ENCODE results near the gene LDLRAD3. TPM values are rescaled to one million over a fixed set of nuclear protein-coding genes. Genes with fewer than 3 reads are reported as not detected.

Gene LDLRAD3
- total RNA-seq, 1 donor: 10.5 TPM

- no peaks in the 10 kb centered on the region for H3K4me1 ChIP-seq (ENCODE audit: insufficient read depth, low read length)
- H4K20me1 ChIP-seq (ENCODE audit: insufficient read depth, low read length): no peaks in the 10 kb centered on the region
- no peak for DNase-seq (ENCODE audit: insufficient read length, low spot score, missing footprints)
- H3K4me2 ChIP-seq (ENCODE audit: insufficient read depth, low read length): no peak overlapping the region
- no peak overlapping the region for H3K27ac ChIP-seq (ENCODE audit: low read depth, low read length)
- no peak overlapping the region for H2AFZ ChIP-seq (ENCODE audit: low read length)
- H3K4me3 ChIP-seq (ENCODE audit: insufficient read depth, low read length): no peak overlapping the region
- H3K9me3 ChIP-seq (ENCODE audit: low read depth, low read length): no peaks in the 10 kb centered on the region
- H3K36me3 ChIP-seq (ENCODE audit: insufficient read depth, low read length): no peaks in the 10 kb centered on the region
- no peaks in the 10 kb centered on the region for H3K79me2 ChIP-seq (ENCODE audit: insufficient read depth, low read length)
- TF ChIP-seq, protein P1, sequence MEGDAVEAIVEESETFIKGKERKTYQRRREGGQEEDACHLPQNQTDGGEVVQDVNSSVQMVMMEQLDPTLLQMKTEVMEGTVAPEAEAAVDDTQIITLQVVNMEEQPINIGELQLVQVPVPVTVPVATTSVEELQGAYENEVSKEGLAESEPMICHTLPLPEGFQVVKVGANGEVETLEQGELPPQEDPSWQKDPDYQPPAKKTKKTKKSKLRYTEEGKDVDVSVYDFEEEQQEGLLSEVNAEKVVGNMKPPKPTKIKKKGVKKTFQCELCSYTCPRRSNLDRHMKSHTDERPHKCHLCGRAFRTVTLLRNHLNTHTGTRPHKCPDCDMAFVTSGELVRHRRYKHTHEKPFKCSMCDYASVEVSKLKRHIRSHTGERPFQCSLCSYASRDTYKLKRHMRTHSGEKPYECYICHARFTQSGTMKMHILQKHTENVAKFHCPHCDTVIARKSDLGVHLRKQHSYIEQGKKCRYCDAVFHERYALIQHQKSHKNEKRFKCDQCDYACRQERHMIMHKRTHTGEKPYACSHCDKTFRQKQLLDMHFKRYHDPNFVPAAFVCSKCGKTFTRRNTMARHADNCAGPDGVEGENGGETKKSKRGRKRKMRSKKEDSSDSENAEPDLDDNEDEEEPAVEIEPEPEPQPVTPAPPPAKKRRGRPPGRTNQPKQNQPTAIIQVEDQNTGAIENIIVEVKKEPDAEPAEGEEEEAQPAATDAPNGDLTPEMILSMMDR (IDR thresholded peaks at IDR 0.05; ENCODE audit: extremely low read depth, low read depth, low read length): no peak
- no peaks in the 10 kb centered on the region for H3K27me3 ChIP-seq (ENCODE audit: insufficient read depth, low read length)
Measured at GRCh38 chr11:36047344-36047743, 103.5 kb downstream of the LDLRAD3 start.

DNA sequence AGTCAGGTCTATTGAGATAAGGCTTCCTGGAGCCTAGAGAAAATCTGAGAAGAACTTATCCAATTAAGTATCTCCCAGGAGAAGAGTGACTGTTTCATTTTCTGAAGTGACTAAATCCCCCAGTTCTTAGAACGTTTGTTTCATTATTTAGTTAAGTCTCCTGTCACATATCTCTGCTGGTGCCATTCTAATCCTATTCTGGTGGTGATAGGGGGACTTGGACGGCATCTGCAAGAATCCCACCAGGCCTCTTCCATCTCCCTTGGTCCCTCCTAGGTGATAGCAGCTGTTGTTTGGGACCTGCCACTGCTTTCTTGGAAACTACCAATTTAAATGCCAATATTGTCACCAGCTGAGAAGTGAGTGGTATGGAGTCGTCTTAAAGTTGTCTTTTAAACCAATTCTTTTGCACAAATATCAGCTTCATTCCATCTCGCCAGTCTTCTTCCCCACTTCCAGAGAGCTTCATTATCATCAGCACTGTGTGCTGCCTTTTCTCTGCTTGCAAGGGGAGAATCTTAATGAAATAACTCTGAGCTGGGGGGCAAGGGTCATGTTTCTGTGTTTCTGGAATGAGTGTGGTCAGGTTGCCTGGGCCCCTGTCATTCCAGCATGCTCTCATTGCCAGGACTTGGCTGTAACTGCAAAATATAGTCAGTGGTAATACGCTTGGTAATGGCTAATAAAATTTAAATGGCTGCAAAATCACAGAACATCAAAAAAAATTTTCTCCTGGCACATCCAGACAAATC, 104.8 kb downstream of the LDLRAD3 start:
- DNase-seq (ENCODE audit: insufficient read length, low spot score, missing footprints): no peak

GRCh38 chr11:36051235-36052144, 107.6 kb downstream of the LDLRAD3 start:
- Histone ChIP-seq H3K27me3 (ENCODE audit: insufficient read depth, low read length) (no peaks in the 10 kb centered on the region), H3K79me2 (ENCODE audit: insufficient read depth, low read length) (no peaks in the 10 kb centered on the region), H4K20me1 (ENCODE audit: insufficient read depth, low read length) (no peaks in the 10 kb centered on the region), H3K9me3 (ENCODE audit: low read depth, low read length) (no peaks in the 10 kb centered on the region), H3K27ac (ENCODE audit: low read depth, low read length) (no peak overlapping the region), H3K36me3 (ENCODE audit: insufficient read depth, low read length) (no peaks in the 10 kb centered on the region), H3K4me3 (ENCODE audit: insufficient read depth, low read length) (no peak overlapping the region), H2AFZ (ENCODE audit: low read length) (no peak overlapping the region), H3K4me1 (ENCODE audit: insufficient read depth, low read length) (no peaks in the 10 kb centered on the region), H3K4me2 (ENCODE audit: insufficient read depth, low read length) (no peak overlapping the region)
- TF ChIP-seq, protein P1 (IDR thresholded peaks at IDR 0.05; ENCODE audit: extremely low read depth, low read depth, low read length): no peak
- no peak for DNase-seq (ENCODE audit: insufficient read length, low spot score, missing footprints)

More for the DNA sequence above, 104.8 kb downstream of the LDLRAD3 start:
- H3K27me3 ChIP-seq (ENCODE audit: insufficient read depth, low read length): no peaks in the 10 kb centered on the region
- H4K20me1 ChIP-seq (ENCODE audit: insufficient read depth, low read length): no peaks in the 10 kb centered on the region
- TF ChIP-seq, protein P1 (IDR thresholded peaks at IDR 0.05; ENCODE audit: extremely low read depth, low read depth, low read length): no peak
- no peak overlapping the region for H2AFZ ChIP-seq (ENCODE audit: low read length)
- no peak overlapping the region for H3K27ac ChIP-seq (ENCODE audit: low read depth, low read length)
- no peaks in the 10 kb centered on the region for H3K9me3 ChIP-seq (ENCODE audit: low read depth, low read length)
- no peak overlapping the region for H3K4me2 ChIP-seq (ENCODE audit: insufficient read depth, low read length)
- H3K79me2 ChIP-seq (ENCODE audit: insufficient read depth, low read length): no peaks in the 10 kb centered on the region
- H3K4me1 ChIP-seq (ENCODE audit: insufficient read depth, low read length): no peaks in the 10 kb centered on the region
- H3K36me3 ChIP-seq (ENCODE audit: insufficient read depth, low read length): no peaks in the 10 kb centered on the region
- H3K4me3 ChIP-seq (ENCODE audit: insufficient read depth, low read length): no peak overlapping the region

GRCh38 chr11:36053281-36053680, 109.4 kb downstream of the LDLRAD3 start:
- Histone ChIP-seq H3K4me3 (ENCODE audit: insufficient read depth, low read length) (no peak overlapping the region), H3K79me2 (ENCODE audit: insufficient read depth, low read length) (no peaks in the 10 kb centered on the region), H4K20me1 (ENCODE audit: insufficient read depth, low read length) (no peaks in the 10 kb centered on the region), H3K9me3 (ENCODE audit: low read depth, low read length) (no peaks in the 10 kb centered on the region), H3K36me3 (ENCODE audit: insufficient read depth, low read length) (no peaks in the 10 kb centered on the region), H3K27me3 (ENCODE audit: insufficient read depth, low read length) (no peaks in the 10 kb centered on the region), H3K27ac (ENCODE audit: low read depth, low read length) (no peak overlapping the region), H3K4me2 (ENCODE audit: insufficient read depth, low read length) (no peak overlapping the region), H3K4me1 (ENCODE audit: insufficient read depth, low read length) (no peaks in the 10 kb centered on the region), H2AFZ (ENCODE audit: low read length) (no peak overlapping the region)
- no peak for DNase-seq (ENCODE audit: insufficient read length, low spot score, missing footprints)
- TF ChIP-seq, protein P1 (IDR thresholded peaks at IDR 0.05; ENCODE audit: extremely low read depth, low read depth, low read length): no peak

All from osteoblast (primary cell).